Natural killer cell (primary cell): Measurements from ENCODE around the gene OSBPL3. TPM values are rescaled to one million over a fixed set of nuclear protein-coding genes. Genes with fewer than 3 reads are reported as not detected.

Source experiments
- ATAC-seq, 3 donors: fragments of 150-1000 bp in 2 of 3; fragments of 200-7000 bp in 1 of 3; cut with Tn5 transposase; 1 replicate in 1 of 3; 2 replicates in 2 of 3; pipeline ENCODE4 v1.10.0; 2021; ENCODE audit warnings: mild to moderate bottlenecking in 2 of 3, moderate library complexity in 2 of 3
- DNase-seq, 2 donors: peaks; one replicate each; pipeline versions ENCODE4 v3.0.0 to v3.0.0-alpha.2; 2013 to 2021; ENCODE audit warnings: mixed read lengths in 1 of 2
- H3K27ac ChIP-seq: one replicate; pipeline ENCODE4 v1.5.1; 2013; ENCODE audit warnings: mild to moderate bottlenecking, low read length
- H3K27me3 ChIP-seq: one replicate; pipeline ENCODE4 v1.6.1; 2013; ENCODE audit warnings: low read length; ENCODE audit not compliant: control insufficient read depth, insufficient read depth
- H3K36me3 ChIP-seq: one replicate; pipeline ENCODE4 v1.6.1; 2013; ENCODE audit warnings: low read length; ENCODE audit not compliant: control insufficient read depth, insufficient read depth
- H3K4me1 ChIP-seq: one replicate; pipeline ENCODE4 v1.6.1; 2013; ENCODE audit warnings: low read length; ENCODE audit not compliant: control insufficient read depth, insufficient read depth
- H3K4me3 ChIP-seq: one replicate; pipeline ENCODE4 v1.5.1; 2013; ENCODE audit warnings: low read length
- H3K9me3 ChIP-seq: one replicate; pipeline ENCODE4 v1.6.1; 2013; ENCODE audit warnings: low read length; ENCODE audit not compliant: control insufficient read depth, insufficient read depth
- H3K27ac Mint-ChIP-seq, 2 donors: one replicate each; pipeline ENCODE4 v1.8.0; 2022; ENCODE audit warnings: mild to moderate bottlenecking in 2 of 2, mixed read lengths in 2 of 2, moderate library complexity in 1 of 2
- H3K27me3 Mint-ChIP-seq, 2 donors: one replicate each; pipeline ENCODE4 v1.8.0; 2022; ENCODE audit warnings: low read depth in 2 of 2, mixed read lengths in 2 of 2
- H3K36me3 Mint-ChIP-seq: one replicate; pipeline ENCODE4 v1.8.0; 2022; ENCODE audit warnings: mixed read lengths
- H3K4me1 Mint-ChIP-seq, 2 donors: one replicate each; pipeline ENCODE4 v1.8.0; 2022; ENCODE audit warnings: mixed read lengths in 2 of 2
- H3K4me3 Mint-ChIP-seq: one replicate; pipeline ENCODE4 v1.8.0; 2022; ENCODE audit warnings: mild to moderate bottlenecking, moderate library complexity, mixed read lengths
- H3K9me3 Mint-ChIP-seq, 2 donors: one replicate each; pipeline ENCODE4 v1.8.0; 2022; ENCODE audit warnings: mixed read lengths in 2 of 2
- WGBS: methylation state at CpG from one replicate; pipeline ENCODE4 v1.1.7; 2013; ENCODE audit warnings: missing lambda C conversion rate; ENCODE audit not compliant: insufficient coverage; 5-methylcytosine and 5-hydroxymethylcytosine counted together
- intact Hi-C: fragments of 100-400 bp; cut with micrococcal nuclease; formaldehyde crosslinking; loops from one replicate; pipeline ENCODE4 v1.14.2; 2022
- total RNA-seq, 4 donors: library from RNA; stranded (reverse); fragments of 120-200 nt in 1 of 4; gene quantifications; one replicate each; pipeline versions ENCODE4 v1.2.3 to v1.2.4, GENCODE V29; 2013 to 2022
- TF ChIP-seq, protein P1 (sequence below): fragments of 200-600 bp; IDR thresholded peaks from one replicate; pipeline ENCODE4 v1.8.0; 2022; ENCODE audit warnings: antibody characterized with exemption

OSBPL3 gene
- total RNA-seq, 3 donors from 2014 or later (not counting 1 experiment from before 2014, with no cell fraction given), result 50.7 to 99.1 (median 65.1) TPM

DNA sequence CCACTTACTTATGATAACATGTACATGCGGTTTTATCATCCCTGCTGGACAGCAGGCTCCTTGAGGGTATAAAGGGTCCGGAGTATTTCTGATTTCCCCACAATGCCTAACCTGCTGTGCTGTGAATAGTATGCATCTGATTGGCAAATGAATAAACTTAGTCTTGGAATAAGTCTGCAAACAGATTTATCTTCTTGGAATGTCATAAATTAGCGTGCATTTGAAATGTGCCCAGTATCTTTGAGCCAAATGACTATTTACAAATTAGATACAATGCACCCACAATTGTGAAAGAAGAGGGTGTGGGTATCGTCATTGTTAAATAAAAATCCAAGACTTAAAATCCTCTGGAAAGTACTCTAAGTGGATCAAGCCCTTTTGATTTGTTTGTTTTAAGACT is 106.0 kb downstream of the OSBPL3 start:
- Histone ChIP-seq H3K36me3 (peaks cover 12% of the 10 kb centered on the region), H3K9me3 (no peaks in the 10 kb centered on the region), H3K4me1 (no peaks in the 10 kb centered on the region), H3K27me3 (no peaks in the 10 kb centered on the region), H3K4me3 (no peak overlapping the region), H3K27ac (no peak overlapping the region)
- Mint-ChIP-seq H3K27me3 (no peaks in the 10 kb centered on the region), H3K4me1 (peaks cover 28 to 33% of the 10 kb centered on the region in 2 donors), H3K9me3 (no peaks in the 10 kb centered on the region), H3K4me3 (no peak overlapping the region), H3K27ac (no peak overlapping the region), H3K36me3 (no peaks in the 10 kb centered on the region)
- TF ChIP-seq, protein P1, sequence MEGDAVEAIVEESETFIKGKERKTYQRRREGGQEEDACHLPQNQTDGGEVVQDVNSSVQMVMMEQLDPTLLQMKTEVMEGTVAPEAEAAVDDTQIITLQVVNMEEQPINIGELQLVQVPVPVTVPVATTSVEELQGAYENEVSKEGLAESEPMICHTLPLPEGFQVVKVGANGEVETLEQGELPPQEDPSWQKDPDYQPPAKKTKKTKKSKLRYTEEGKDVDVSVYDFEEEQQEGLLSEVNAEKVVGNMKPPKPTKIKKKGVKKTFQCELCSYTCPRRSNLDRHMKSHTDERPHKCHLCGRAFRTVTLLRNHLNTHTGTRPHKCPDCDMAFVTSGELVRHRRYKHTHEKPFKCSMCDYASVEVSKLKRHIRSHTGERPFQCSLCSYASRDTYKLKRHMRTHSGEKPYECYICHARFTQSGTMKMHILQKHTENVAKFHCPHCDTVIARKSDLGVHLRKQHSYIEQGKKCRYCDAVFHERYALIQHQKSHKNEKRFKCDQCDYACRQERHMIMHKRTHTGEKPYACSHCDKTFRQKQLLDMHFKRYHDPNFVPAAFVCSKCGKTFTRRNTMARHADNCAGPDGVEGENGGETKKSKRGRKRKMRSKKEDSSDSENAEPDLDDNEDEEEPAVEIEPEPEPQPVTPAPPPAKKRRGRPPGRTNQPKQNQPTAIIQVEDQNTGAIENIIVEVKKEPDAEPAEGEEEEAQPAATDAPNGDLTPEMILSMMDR, result no peak
- 94% methylated on average over 2 of the region's 4 CpGs for WGBS
- no peak for ATAC-seq
- intact Hi-C loops, result no loop called here
- DNase-seq, result no peak

- DNase-seq (no peak), ATAC-seq (no peak)
- Histone ChIP-seq H3K9me3 (no peaks in the 10 kb centered on the region), H3K27ac (no peak overlapping the region), H3K4me3 (no peak overlapping the region), H3K36me3 (peaks cover 12% of the 10 kb centered on the region), H3K4me1 (no peaks in the 10 kb centered on the region), H3K27me3 (no peaks in the 10 kb centered on the region)
- TF ChIP-seq, protein P1, result no peak
- H3K27ac Mint-ChIP-seq, result peak overlapping the region; percentile 53 to 61
- H3K9me3 Mint-ChIP-seq, result no peaks in the 10 kb centered on the region
- H3K4me1 Mint-ChIP-seq, result peaks cover 8 to 14% of the 10 kb centered on the region in 2 donors
- H3K27me3 Mint-ChIP-seq, result no peaks in the 10 kb centered on the region
- intact Hi-C loops, result no loop called here
- H3K4me3 Mint-ChIP-seq, result peak overlapping the region; percentile 35
- H3K36me3 Mint-ChIP-seq, result peaks cover 7% of the 10 kb centered on the region
These were observed 108.2 kb downstream of the OSBPL3 start for GRCh38 chr7:24871770-24872169.

DNA sequence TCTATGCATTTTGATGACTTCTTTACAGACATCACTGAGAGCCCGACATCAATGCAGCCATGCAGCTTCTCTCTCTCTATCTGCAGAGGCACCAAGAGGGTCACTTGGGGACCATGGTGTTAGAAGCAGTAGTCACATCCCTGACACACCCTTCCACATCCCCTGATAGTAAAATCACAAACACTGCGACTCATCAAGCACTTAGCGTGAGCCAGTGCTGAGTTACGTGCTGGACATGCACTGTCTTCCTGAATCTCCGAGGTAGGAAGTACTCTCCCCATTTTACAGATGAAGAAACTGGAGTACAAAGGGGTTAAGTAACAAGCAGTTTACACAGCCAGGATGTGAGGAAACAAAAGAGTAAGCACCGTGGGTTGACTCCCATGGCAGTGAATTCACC is 109.2 kb downstream of the OSBPL3 start:
- peaks cover 11% of the 10 kb centered on the region for H3K36me3 Mint-ChIP-seq
- H3K27ac ChIP-seq, result no peak overlapping the region
- TF ChIP-seq, protein P1, result no peak
- DNase-seq (no peak), ATAC-seq (no peak)
- H3K27ac Mint-ChIP-seq, result peak overlapping the region in 1 of 2 donors; percentile 54
- intact Hi-C loops, result no loop called here
- H3K27me3 Mint-ChIP-seq, result no peaks in the 10 kb centered on the region
- H3K4me3 Mint-ChIP-seq, result no peak overlapping the region
- H3K36me3 ChIP-seq, result peaks cover 13% of the 10 kb centered on the region
- H3K4me3 ChIP-seq, result no peak overlapping the region
- no peaks in the 10 kb centered on the region for H3K9me3 ChIP-seq
- no peaks in the 10 kb centered on the region for H3K4me1 ChIP-seq
- H3K9me3 Mint-ChIP-seq, result no peaks in the 10 kb centered on the region
- H3K27me3 ChIP-seq, result no peaks in the 10 kb centered on the region
- H3K4me1 Mint-ChIP-seq, result peaks cover 7 to 13% of the 10 kb centered on the region in 2 donors
- 89% methylated on average over 5 of the region's 6 CpGs for WGBS

- Histone ChIP-seq H3K4me1 (no peaks in the 10 kb centered on the region), H3K27me3 (no peaks in the 10 kb centered on the region), H3K36me3 (peaks cover 25% of the 10 kb centered on the region), H3K27ac (no peak overlapping the region), H3K9me3 (no peaks in the 10 kb centered on the region), H3K4me3 (no peak overlapping the region)
- DNase-seq (no peak), ATAC-seq (no peak)
- Mint-ChIP-seq H3K27ac (peak overlapping the region; percentile 3 to 17), H3K27me3 (no peaks in the 10 kb centered on the region), H3K9me3 (no peaks in the 10 kb centered on the region), H3K36me3 (peaks cover 13% of the 10 kb centered on the region), H3K4me1 (peaks cover 13 to 19% of the 10 kb centered on the region in 2 donors), H3K4me3 (no peak overlapping the region)
- TF ChIP-seq, protein P1, result no peak
- 81% methylated on average over 1 of the region's 2 CpGs for WGBS
- intact Hi-C loops, result no loop called here
These were observed 110.4 kb downstream of the OSBPL3 start for GRCh38 chr7:24869572-24869971.
